ENCODE data around the gene GNG13. TPM values are rescaled to one million over a fixed set of nuclear protein-coding genes. Genes with fewer than 3 reads are reported as not detected.

GNG13 gene
- total RNA-seq, 1 donor from 2014 or later: not detected

- H3K36me3 Mint-ChIP-seq: no peaks in the 10 kb centered on the region
- H3K4me1 Mint-ChIP-seq: peaks cover 3% of the 10 kb centered on the region
Measured at GRCh38 chr16:818592-818991, 18.1 kb upstream of the GNG13 start.

GRCh38 chr16:818132-818531 is 17.6 kb upstream of the GNG13 start:
- Mint-ChIP-seq H3K4me3 (no peak overlapping the region), H3K9me3 (no peaks in the 10 kb centered on the region), H3K36me3 (no peaks in the 10 kb centered on the region), H3K27me3 (ENCODE audit: low read depth) (peaks cover 24% of the 10 kb centered on the region), H3K27ac (no peak overlapping the region), H3K4me1 (peaks cover 3% of the 10 kb centered on the region)
- no peak for DNase-seq (ENCODE audit: low spot score in 2 of 2, unreplicated experiment in 2 of 2)
- TF ChIP-seq CTCF (IDR thresholded peaks at IDR 0.05; ENCODE audit: unreplicated experiment): no peak

More at GRCh38 chr16:818592-818991, 18.1 kb upstream of the GNG13 start:
- peaks cover 23% of the 10 kb centered on the region for H3K27me3 Mint-ChIP-seq (ENCODE audit: low read depth)
- no peak for TF ChIP-seq CTCF (IDR thresholded peaks at IDR 0.05; ENCODE audit: unreplicated experiment)
- H3K4me3 Mint-ChIP-seq: no peak overlapping the region
- no peak overlapping the region for H3K27ac Mint-ChIP-seq
- DNase-seq (ENCODE audit: low spot score in 2 of 2, unreplicated experiment in 2 of 2): no peak
- H3K9me3 Mint-ChIP-seq: no peaks in the 10 kb centered on the region

GRCh38 chr16:817001-817906 is 16.7 kb upstream of the GNG13 start:
- no peak overlapping the region for H3K27ac Mint-ChIP-seq
- H3K9me3 Mint-ChIP-seq: no peaks in the 10 kb centered on the region
- peaks cover 30% of the 10 kb centered on the region for H3K27me3 Mint-ChIP-seq (ENCODE audit: low read depth)
- DNase-seq (ENCODE audit: low spot score in 2 of 2, unreplicated experiment in 2 of 2): no peak
- no peak overlapping the region for H3K4me3 Mint-ChIP-seq
- no peak for TF ChIP-seq CTCF (IDR thresholded peaks at IDR 0.05; ENCODE audit: unreplicated experiment)
- H3K36me3 Mint-ChIP-seq: peaks cover 3% of the 10 kb centered on the region
- H3K4me1 Mint-ChIP-seq: peaks cover 3% of the 10 kb centered on the region

GRCh38 chr16:815861-816260 is 15.3 kb upstream of the GNG13 start:
- TF ChIP-seq CTCF (IDR thresholded peaks at IDR 0.05; ENCODE audit: unreplicated experiment): no peak
- Mint-ChIP-seq H3K36me3 (peaks cover 3% of the 10 kb centered on the region), H3K27me3 (ENCODE audit: low read depth) (peaks cover 35% of the 10 kb centered on the region), H3K4me3 (no peak overlapping the region), H3K4me1 (peaks cover 3% of the 10 kb centered on the region), H3K9me3 (no peaks in the 10 kb centered on the region), H3K27ac (no peak overlapping the region)
- DNase-seq (ENCODE audit: low spot score in 2 of 2, unreplicated experiment in 2 of 2): no peak

- no peak for TF ChIP-seq CTCF (IDR thresholded peaks at IDR 0.05; ENCODE audit: unreplicated experiment)
- no peak for DNase-seq (ENCODE audit: low spot score in 2 of 2, unreplicated experiment in 2 of 2)
- Mint-ChIP-seq H3K27me3 (ENCODE audit: low read depth) (peaks cover 41% of the 10 kb centered on the region), H3K36me3 (peaks cover 3% of the 10 kb centered on the region), H3K27ac (no peak overlapping the region), H3K4me1 (peaks cover 3% of the 10 kb centered on the region), H3K9me3 (no peaks in the 10 kb centered on the region), H3K4me3 (no peak overlapping the region)
Measured at GRCh38 chr16:814974-815373, 14.4 kb upstream of the GNG13 start.

Data from mesothelial cell of epicardium (in vitro differentiated cells).